ENCODE results near the gene PLXNA4.

Gene PLXNA4

DNA sequence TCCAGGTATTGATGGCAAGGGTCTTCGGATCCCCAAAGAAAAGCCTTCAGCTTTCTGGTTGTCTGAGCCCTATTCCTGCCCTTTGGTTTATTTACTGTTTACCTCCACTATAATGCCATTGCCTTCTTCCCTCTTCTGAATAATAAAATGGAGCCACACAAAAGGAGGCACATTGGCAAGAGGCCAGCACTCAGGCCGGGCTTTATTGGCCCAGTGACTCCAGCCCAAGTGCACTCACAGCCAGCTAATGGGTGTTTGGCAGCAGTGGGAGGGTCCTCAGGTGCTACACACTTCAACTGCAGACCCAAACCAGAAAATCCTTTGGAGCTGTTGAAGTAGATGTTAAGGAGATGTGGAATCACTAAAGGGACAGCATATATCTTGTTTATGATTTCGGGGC lies 336.0 kb downstream of the PLXNA4 start:
- no peak overlapping the region for H3K56ac ChIP-seq (ENCODE audit: low read length)
- no peak overlapping the region for H4K8ac ChIP-seq (ENCODE audit: low read depth, low read length)
- no peak overlapping the region for H2BK5ac ChIP-seq (ENCODE audit: low read length)
- H3K23ac ChIP-seq (ENCODE audit: low read length): no peak overlapping the region
- H3K27ac ChIP-seq (ENCODE audit: low read depth, low read length): no peak overlapping the region
- WGBS (ENCODE audit: extremely low coverage, insufficient coverage, low lambda C conversion rate): no CpG with 5 or more reads among the region's 3 CpGs
- no peaks in the 10 kb centered on the region for H3K79me1 ChIP-seq (ENCODE audit: low read length)
- H3K4me2 ChIP-seq (ENCODE audit: low read length): no peak overlapping the region
- H3K9ac ChIP-seq (ENCODE audit: low read length): no peak overlapping the region
- no peak overlapping the region for H4K5ac ChIP-seq (ENCODE audit: low read length)
- no peak overlapping the region for H3K4ac ChIP-seq (ENCODE audit: low read depth, low read length)
- no peaks in the 10 kb centered on the region for H3K79me2 ChIP-seq (ENCODE audit: control insufficient read depth, insufficient read depth, low read length)
- no peaks in the 10 kb centered on the region for H3K36me3 ChIP-seq (ENCODE audit: control insufficient read depth, insufficient read depth, low read length)
- H2BK120ac ChIP-seq (ENCODE audit: low read depth, low read length): no peak overlapping the region
- no peaks in the 10 kb centered on the region for H3K27me3 ChIP-seq (ENCODE audit: insufficient read depth, low read length, poor library complexity)
- H3K18ac ChIP-seq (ENCODE audit: low read length): no peak overlapping the region
- H3K4me1 ChIP-seq (ENCODE audit: control insufficient read depth, low read depth, low read length): no peaks in the 10 kb centered on the region
- H3K4me3 ChIP-seq (ENCODE audit: low read length): no peak overlapping the region
- no peak overlapping the region for H2BK15ac ChIP-seq (replicated peaks; ENCODE audit: low read depth)
- no peak overlapping the region for H2AK5ac ChIP-seq (ENCODE audit: low read length)
- no peak for DNase-seq

DNA sequence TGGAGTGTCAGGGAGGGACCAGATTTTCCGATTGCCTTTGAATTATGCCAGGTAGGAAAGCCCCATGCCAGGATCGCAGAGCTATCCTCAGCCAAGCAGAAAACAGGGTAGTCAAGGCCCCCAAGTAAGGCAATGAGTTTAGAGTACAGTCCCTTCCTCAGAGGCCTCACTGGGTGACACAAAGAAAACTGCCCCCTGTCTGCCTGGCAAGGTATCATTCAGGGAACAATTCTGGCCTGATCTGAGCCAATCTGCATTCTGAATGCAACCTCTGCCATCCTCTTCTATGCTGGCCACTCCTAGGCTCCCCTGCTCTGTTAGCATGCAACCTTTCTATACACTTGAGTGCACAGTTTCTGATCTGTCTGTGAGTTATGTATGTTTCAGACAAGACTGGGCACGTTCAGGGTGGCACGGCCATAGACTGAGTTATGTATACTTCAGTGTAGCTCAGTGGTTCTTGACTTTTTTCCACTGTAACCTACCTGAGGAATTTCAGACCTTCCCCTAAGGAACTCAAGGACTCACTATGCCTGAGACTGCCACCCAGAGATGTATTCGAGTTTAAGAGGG lies 336.8 kb downstream of the PLXNA4 start:
- Histone ChIP-seq H3K27ac (ENCODE audit: low read depth, low read length) (no peak overlapping the region), H2AK5ac (ENCODE audit: low read length) (no peak overlapping the region), H4K5ac (ENCODE audit: low read length) (no peak overlapping the region), H3K4me1 (ENCODE audit: control insufficient read depth, low read depth, low read length) (no peaks in the 10 kb centered on the region), H3K18ac (ENCODE audit: low read length) (no peak overlapping the region), H3K27me3 (ENCODE audit: insufficient read depth, low read length, poor library complexity) (no peaks in the 10 kb centered on the region), H3K23ac (ENCODE audit: low read length) (peak overlapping the region; percentile 16), H3K4ac (ENCODE audit: low read depth, low read length) (no peak overlapping the region), H2BK5ac (ENCODE audit: low read length) (no peak overlapping the region), H3K79me1 (ENCODE audit: low read length) (no peaks in the 10 kb centered on the region), H2BK120ac (ENCODE audit: low read depth, low read length) (no peak overlapping the region), H3K36me3 (ENCODE audit: control insufficient read depth, insufficient read depth, low read length) (no peaks in the 10 kb centered on the region), H4K8ac (ENCODE audit: low read depth, low read length) (no peak overlapping the region), H3K4me3 (ENCODE audit: low read length) (no peak overlapping the region), H3K9ac (ENCODE audit: low read length) (no peak overlapping the region), H3K79me2 (ENCODE audit: control insufficient read depth, insufficient read depth, low read length) (no peaks in the 10 kb centered on the region), H3K4me2 (ENCODE audit: low read length) (no peak overlapping the region), H2BK15ac (replicated peaks; ENCODE audit: low read depth) (no peak overlapping the region), H3K56ac (ENCODE audit: low read length) (no peak overlapping the region)
- no peak for DNase-seq
- WGBS (ENCODE audit: extremely low coverage, insufficient coverage, low lambda C conversion rate): no CpG with 5 or more reads among the region's 5 CpGs

DNA sequence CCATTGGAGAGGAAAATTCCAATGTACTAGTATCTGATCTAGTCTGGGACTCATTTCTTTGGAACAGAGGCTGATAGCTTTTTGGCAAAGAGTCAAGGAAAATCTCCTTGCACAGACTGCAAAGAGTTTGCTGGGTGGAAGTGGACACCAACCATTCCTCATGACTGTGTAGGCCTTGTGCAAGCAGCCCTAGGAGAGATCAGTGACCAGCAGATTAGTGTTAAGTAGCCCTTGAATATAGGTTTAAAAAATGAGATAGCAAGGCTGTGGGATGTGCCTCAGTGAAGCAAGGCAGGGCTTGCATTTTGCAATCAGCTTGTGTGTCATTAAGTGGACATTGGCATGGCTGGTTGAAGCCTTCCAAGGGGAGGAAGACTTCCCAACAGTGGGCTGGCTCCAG lies 341.6 kb downstream of the PLXNA4 start:
- Histone ChIP-seq H3K4ac (ENCODE audit: low read depth, low read length) (no peak overlapping the region), H2AK5ac (ENCODE audit: low read length) (no peak overlapping the region), H3K18ac (ENCODE audit: low read length) (no peak overlapping the region), H3K27me3 (ENCODE audit: insufficient read depth, low read length, poor library complexity) (no peaks in the 10 kb centered on the region), H4K8ac (ENCODE audit: low read depth, low read length) (no peak overlapping the region), H3K79me2 (ENCODE audit: control insufficient read depth, insufficient read depth, low read length) (no peaks in the 10 kb centered on the region), H3K4me2 (ENCODE audit: low read length) (no peak overlapping the region), H3K36me3 (ENCODE audit: control insufficient read depth, insufficient read depth, low read length) (no peaks in the 10 kb centered on the region), H3K9ac (ENCODE audit: low read length) (no peak overlapping the region), H3K27ac (ENCODE audit: low read depth, low read length) (no peak overlapping the region), H4K5ac (ENCODE audit: low read length) (no peak overlapping the region), H3K4me1 (ENCODE audit: control insufficient read depth, low read depth, low read length) (peaks cover 4% of the 10 kb centered on the region), H3K56ac (ENCODE audit: low read length) (no peak overlapping the region), H3K4me3 (ENCODE audit: low read length) (no peak overlapping the region), H3K23ac (ENCODE audit: low read length) (no peak overlapping the region), H3K79me1 (ENCODE audit: low read length) (no peaks in the 10 kb centered on the region), H2BK120ac (ENCODE audit: low read depth, low read length) (no peak overlapping the region), H2BK15ac (replicated peaks; ENCODE audit: low read depth) (no peak overlapping the region), H2BK5ac (ENCODE audit: low read length) (no peak overlapping the region)
- DNase-seq: no peak

DNA sequence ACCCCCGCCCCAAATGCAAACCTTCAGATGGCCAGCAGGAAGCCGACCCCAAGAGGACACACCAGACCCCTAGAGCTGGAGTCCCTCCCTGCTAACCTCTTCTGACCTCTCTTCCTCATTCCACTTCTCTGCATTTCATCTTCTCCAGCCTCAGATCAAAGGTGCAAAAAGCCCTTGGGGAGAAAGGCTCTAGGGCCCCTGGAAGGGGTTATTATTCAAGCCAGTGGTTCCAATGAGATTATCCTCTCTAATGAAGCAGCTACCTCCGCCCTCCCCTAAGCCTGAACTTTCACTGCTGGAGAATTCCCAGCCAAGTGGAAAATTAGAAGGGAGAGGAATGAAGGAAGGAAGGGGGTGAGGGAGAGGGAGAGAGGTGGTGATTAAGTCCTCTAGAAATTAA lies 343.9 kb downstream of the PLXNA4 start:
- WGBS (ENCODE audit: extremely low coverage, insufficient coverage, low lambda C conversion rate): no CpG with 5 or more reads among the region's 3 CpGs
- no peak overlapping the region for H2BK5ac ChIP-seq (ENCODE audit: low read length)
- H3K79me1 ChIP-seq (ENCODE audit: low read length): no peaks in the 10 kb centered on the region
- H3K23ac ChIP-seq (ENCODE audit: low read length): no peak overlapping the region
- H2BK15ac ChIP-seq (replicated peaks; ENCODE audit: low read depth): no peak overlapping the region
- H3K4ac ChIP-seq (ENCODE audit: low read depth, low read length): no peak overlapping the region
- H2BK120ac ChIP-seq (ENCODE audit: low read depth, low read length): no peak overlapping the region
- H3K4me3 ChIP-seq (ENCODE audit: low read length): no peak overlapping the region
- no peaks in the 10 kb centered on the region for H3K36me3 ChIP-seq (ENCODE audit: control insufficient read depth, insufficient read depth, low read length)
- H3K4me2 ChIP-seq (ENCODE audit: low read length): no peak overlapping the region
- H2AK5ac ChIP-seq (ENCODE audit: low read length): no peak overlapping the region
- no peak overlapping the region for H3K56ac ChIP-seq (ENCODE audit: low read length)
- H3K27me3 ChIP-seq (ENCODE audit: insufficient read depth, low read length, poor library complexity): no peaks in the 10 kb centered on the region
- no peak for DNase-seq
- H3K9ac ChIP-seq (ENCODE audit: low read length): no peak overlapping the region
- H4K5ac ChIP-seq (ENCODE audit: low read length): no peak overlapping the region
- no peak overlapping the region for H3K27ac ChIP-seq (ENCODE audit: low read depth, low read length)
- H3K18ac ChIP-seq (ENCODE audit: low read length): no peak overlapping the region
- no peaks in the 10 kb centered on the region for H3K79me2 ChIP-seq (ENCODE audit: control insufficient read depth, insufficient read depth, low read length)
- H3K4me1 ChIP-seq (ENCODE audit: control insufficient read depth, low read depth, low read length): peaks cover 4% of the 10 kb centered on the region
- H4K8ac ChIP-seq (ENCODE audit: low read depth, low read length): no peak overlapping the region

DNA sequence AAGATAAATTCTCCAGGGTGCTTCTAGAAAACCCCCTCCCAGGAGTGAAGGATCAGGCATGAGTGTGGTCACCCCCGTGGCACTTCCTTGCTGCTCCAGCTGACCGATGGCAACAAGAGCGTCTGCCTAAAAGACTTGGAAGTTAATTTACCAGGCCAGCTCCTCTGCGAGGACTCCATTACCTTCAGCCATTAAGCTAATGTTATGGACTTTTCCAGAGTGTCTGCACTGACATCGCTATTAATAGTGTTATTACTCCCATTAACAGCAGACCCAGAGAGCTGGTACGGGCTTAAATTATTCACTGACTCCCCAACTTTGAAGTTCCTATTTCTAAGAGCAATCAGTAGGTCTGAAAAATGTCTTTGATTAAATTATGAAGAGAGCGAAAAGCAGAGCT lies 345.8 kb downstream of the PLXNA4 start:
- no peaks in the 10 kb centered on the region for H3K79me2 ChIP-seq (ENCODE audit: control insufficient read depth, insufficient read depth, low read length)
- no peaks in the 10 kb centered on the region for H3K79me1 ChIP-seq (ENCODE audit: low read length)
- H3K27ac ChIP-seq (ENCODE audit: low read depth, low read length): no peak overlapping the region
- H3K9ac ChIP-seq (ENCODE audit: low read length): no peak overlapping the region
- H3K4me2 ChIP-seq (ENCODE audit: low read length): no peak overlapping the region
- H3K36me3 ChIP-seq (ENCODE audit: control insufficient read depth, insufficient read depth, low read length): no peaks in the 10 kb centered on the region
- H3K4ac ChIP-seq (ENCODE audit: low read depth, low read length): no peak overlapping the region
- H3K4me1 ChIP-seq (ENCODE audit: control insufficient read depth, low read depth, low read length): peaks cover 4% of the 10 kb centered on the region
- H3K4me3 ChIP-seq (ENCODE audit: low read length): no peak overlapping the region
- no peak overlapping the region for H2BK15ac ChIP-seq (replicated peaks; ENCODE audit: low read depth)
- H2BK120ac ChIP-seq (ENCODE audit: low read depth, low read length): no peak overlapping the region
- no peak for DNase-seq
- H2AK5ac ChIP-seq (ENCODE audit: low read length): no peak overlapping the region
- H3K56ac ChIP-seq (ENCODE audit: low read length): no peak overlapping the region
- no peak overlapping the region for H4K5ac ChIP-seq (ENCODE audit: low read length)
- no peak overlapping the region for H3K18ac ChIP-seq (ENCODE audit: low read length)
- H3K23ac ChIP-seq (ENCODE audit: low read length): no peak overlapping the region
- H2BK5ac ChIP-seq (ENCODE audit: low read length): no peak overlapping the region
- no CpG with 5 or more reads among the region's 7 CpGs for WGBS (ENCODE audit: extremely low coverage, insufficient coverage, low lambda C conversion rate)
- H4K8ac ChIP-seq (ENCODE audit: low read depth, low read length): no peak overlapping the region
- H3K27me3 ChIP-seq (ENCODE audit: insufficient read depth, low read length, poor library complexity): no peaks in the 10 kb centered on the region

DNA sequence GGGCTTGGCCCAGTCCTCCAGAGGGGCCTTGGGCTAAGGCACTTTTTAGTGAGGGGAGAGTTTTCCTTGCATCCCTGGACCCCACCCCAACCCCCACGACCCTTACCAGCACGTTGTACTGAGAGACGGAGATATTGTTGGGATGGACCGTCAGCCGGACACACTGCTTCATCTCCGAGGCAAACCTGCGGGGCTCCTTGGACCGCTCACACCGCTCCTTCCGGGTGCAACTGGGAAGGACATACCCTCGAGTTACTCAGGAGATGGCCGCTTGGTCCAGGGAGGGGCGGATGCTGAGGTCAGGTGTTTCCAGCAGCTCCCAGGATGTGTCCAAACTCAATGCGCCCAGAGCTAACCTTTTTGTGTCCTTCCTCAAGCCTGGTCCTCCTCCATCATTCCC lies 348.0 kb downstream of the PLXNA4 start:
- no CpG with 5 or more reads among the region's 14 CpGs for WGBS (ENCODE audit: extremely low coverage, insufficient coverage, low lambda C conversion rate)
- no peak overlapping the region for H3K18ac ChIP-seq (ENCODE audit: low read length)
- no peak overlapping the region for H2AK5ac ChIP-seq (ENCODE audit: low read length)
- no peak for DNase-seq
- H3K4ac ChIP-seq (ENCODE audit: low read depth, low read length): no peak overlapping the region
- H4K8ac ChIP-seq (ENCODE audit: low read depth, low read length): no peak overlapping the region
- H2BK15ac ChIP-seq (replicated peaks; ENCODE audit: low read depth): no peak overlapping the region
- no peak overlapping the region for H2BK120ac ChIP-seq (ENCODE audit: low read depth, low read length)
- no peaks in the 10 kb centered on the region for H3K79me2 ChIP-seq (ENCODE audit: control insufficient read depth, insufficient read depth, low read length)
- no peak overlapping the region for H4K5ac ChIP-seq (ENCODE audit: low read length)
- no peaks in the 10 kb centered on the region for H3K79me1 ChIP-seq (ENCODE audit: low read length)
- no peak overlapping the region for H3K4me2 ChIP-seq (ENCODE audit: low read length)
- no peak overlapping the region for H3K27ac ChIP-seq (ENCODE audit: low read depth, low read length)
- no peak overlapping the region for H3K4me3 ChIP-seq (ENCODE audit: low read length)
- no peaks in the 10 kb centered on the region for H3K36me3 ChIP-seq (ENCODE audit: control insufficient read depth, insufficient read depth, low read length)
- no peaks in the 10 kb centered on the region for H3K27me3 ChIP-seq (ENCODE audit: insufficient read depth, low read length, poor library complexity)
- no peak overlapping the region for H2BK5ac ChIP-seq (ENCODE audit: low read length)
- no peak overlapping the region for H3K23ac ChIP-seq (ENCODE audit: low read length)
- H3K56ac ChIP-seq (ENCODE audit: low read length): no peak overlapping the region
- no peak overlapping the region for H3K9ac ChIP-seq (ENCODE audit: low read length)
- peaks cover 4% of the 10 kb centered on the region for H3K4me1 ChIP-seq (ENCODE audit: control insufficient read depth, low read depth, low read length)
